ENCODE data around the gene CEL.
A peak's percentile ranks its signal among the peaks of the same experiment; 100 is the strongest.
"Not testable (repeated sequence)": the region's sequence is repeated elsewhere in the genome, so short reads cannot be mapped to it uniquely, and the experiment has no call there.

The CEL gene

GRCh38 chr9:133049043-133049442 lies 12.7 kb upstream of the CEL start:
- no peak for DNase-seq

- no peak for DNase-seq
Measured at GRCh38 chr9:133050142-133050541, 11.6 kb upstream of the CEL start.

GRCh38 chr9:133050781-133051180 lies 11.0 kb upstream of the CEL start:
- peak; percentile 80 for DNase-seq

GRCh38 chr9:133051281-133051900 lies 10.4 kb upstream of the CEL start:
- no peak for DNase-seq

- no peak for DNase-seq
Measured at GRCh38 chr9:133051966-133052539, 9.7 kb upstream of the CEL start.

- DNase-seq = no peak
Measured at GRCh38 chr9:133054194-133054890, 7.4 kb upstream of the CEL start.

GRCh38 chr9:133054966-133055365 lies 6.8 kb upstream of the CEL start:
- DNase-seq = no peak

GRCh38 chr9:133055788-133056420 lies 5.9 kb upstream of the CEL start:
- DNase-seq = no peak

GRCh38 chr9:133056533-133056932 lies 5.2 kb upstream of the CEL start:
- DNase-seq = no peak

GRCh38 chr9:133057006-133057405 lies 4.8 kb upstream of the CEL start:
- DNase-seq = no peak

- DNase-seq = no peak
Measured at GRCh38 chr9:133057553-133057952, 4.2 kb upstream of the CEL start.

- no peak for DNase-seq
Measured at GRCh38 chr9:133058071-133058470, 3.7 kb upstream of the CEL start.

- no peak for DNase-seq
Measured at GRCh38 chr9:133058550-133059320, 3.0 kb upstream of the CEL start.

GRCh38 chr9:133059623-133060022 lies 2.2 kb upstream of the CEL start:
- DNase-seq = no peak

GRCh38 chr9:133060417-133060841 lies 1.4 kb upstream of the CEL start:
- DNase-seq = no peak

GRCh38 chr9:133061019-133061763 lies 590 bp upstream of the CEL start:
- peak; percentile 71 for DNase-seq

- DNase-seq = not testable (repeated sequence)
Measured at GRCh38 chr9:133062569-133062968, 788 bp downstream of the CEL start.

GRCh38 chr9:133063159-133063499 lies 1.3 kb downstream of the CEL start:
- DNase-seq = no peak

- no peak for DNase-seq
Measured at GRCh38 chr9:133063500-133064231, 1.9 kb downstream of the CEL start.

- no peak for DNase-seq
Measured at GRCh38 chr9:133064241-133065069, 2.7 kb downstream of the CEL start.

- DNase-seq = no peak
Measured at GRCh38 chr9:133065070-133065388, 3.2 kb downstream of the CEL start.

Data from NCI-H510A (cell line).